Stimulated activated CD8-positive, alpha-beta memory T cell treated with anti-CD3 and anti-CD28 coated beads, Interleukin-7, amount 100 ng/mL, for 1 hour (primary cell): Measurements from ENCODE around the gene LRRC8D.

Experiments
- DNase-seq, 2 donors: peaks; one replicate each; pipeline ENCODE4 v3.0.0-alpha.2; 2020; ENCODE audit warnings: low read depth in 2 of 2

The LRRC8D gene

GRCh38 chr1:89941110-89941766 is 120.4 kb downstream of the LRRC8D start:
- no peak for DNase-seq

DNA sequence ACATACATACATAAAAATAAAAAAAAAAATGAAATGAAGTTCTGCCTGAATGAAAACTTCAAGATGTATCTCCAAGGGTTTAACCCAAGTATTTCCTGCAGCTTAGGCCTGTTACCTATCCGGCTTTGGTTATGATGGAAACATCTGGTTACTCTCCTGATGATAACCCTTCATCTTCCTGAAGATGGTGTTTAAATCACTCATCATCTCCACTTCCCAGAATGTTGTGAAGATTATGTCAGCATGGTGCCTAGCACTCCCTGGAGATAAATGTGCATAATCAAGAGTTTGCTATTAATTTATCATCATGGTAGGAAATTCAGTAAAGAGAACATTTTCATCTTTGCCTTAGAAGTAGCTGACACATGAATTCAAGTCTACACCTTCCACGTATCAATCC is 121.2 kb downstream of the LRRC8D start:
- DNase-seq: no peak

DNA sequence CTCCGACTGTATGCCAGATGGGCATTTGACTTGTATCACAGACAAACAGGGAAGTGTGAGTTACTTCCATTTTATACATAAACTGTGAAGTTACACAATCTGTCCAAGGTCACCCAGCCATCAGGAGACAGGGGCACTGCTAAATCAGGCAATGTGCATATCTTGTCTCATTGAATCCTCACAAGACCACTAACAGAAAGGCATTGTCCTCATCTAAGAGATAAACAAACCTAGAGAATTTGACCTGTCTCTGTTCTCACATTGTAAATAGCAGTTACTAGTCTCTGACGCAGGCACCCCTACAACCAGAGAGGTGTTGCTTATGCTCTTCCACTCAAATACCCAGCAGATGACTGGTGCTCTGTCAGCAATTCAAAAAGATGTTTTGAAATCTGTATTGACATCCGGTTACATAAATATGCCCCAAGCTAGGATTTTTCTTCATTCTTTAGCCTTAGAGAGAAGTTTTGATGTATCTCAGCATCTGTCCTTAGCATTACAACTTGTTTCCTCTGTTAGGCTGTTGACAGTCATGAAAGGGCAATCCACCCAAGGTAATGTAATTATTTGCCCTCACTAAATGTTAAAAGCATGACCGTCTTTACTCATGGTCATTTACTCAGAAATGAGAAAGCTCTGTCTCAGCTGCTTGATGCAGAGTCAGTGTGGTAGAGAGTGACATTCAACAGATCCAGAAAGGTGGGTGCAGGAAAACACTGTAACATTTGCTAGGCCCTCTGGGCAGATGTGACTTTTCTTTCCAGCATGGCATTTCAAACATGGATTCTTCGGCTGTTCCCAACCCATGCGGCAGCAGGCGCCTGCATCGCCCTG is 122.2 kb downstream of the LRRC8D start:
- no peak for DNase-seq

DNA sequence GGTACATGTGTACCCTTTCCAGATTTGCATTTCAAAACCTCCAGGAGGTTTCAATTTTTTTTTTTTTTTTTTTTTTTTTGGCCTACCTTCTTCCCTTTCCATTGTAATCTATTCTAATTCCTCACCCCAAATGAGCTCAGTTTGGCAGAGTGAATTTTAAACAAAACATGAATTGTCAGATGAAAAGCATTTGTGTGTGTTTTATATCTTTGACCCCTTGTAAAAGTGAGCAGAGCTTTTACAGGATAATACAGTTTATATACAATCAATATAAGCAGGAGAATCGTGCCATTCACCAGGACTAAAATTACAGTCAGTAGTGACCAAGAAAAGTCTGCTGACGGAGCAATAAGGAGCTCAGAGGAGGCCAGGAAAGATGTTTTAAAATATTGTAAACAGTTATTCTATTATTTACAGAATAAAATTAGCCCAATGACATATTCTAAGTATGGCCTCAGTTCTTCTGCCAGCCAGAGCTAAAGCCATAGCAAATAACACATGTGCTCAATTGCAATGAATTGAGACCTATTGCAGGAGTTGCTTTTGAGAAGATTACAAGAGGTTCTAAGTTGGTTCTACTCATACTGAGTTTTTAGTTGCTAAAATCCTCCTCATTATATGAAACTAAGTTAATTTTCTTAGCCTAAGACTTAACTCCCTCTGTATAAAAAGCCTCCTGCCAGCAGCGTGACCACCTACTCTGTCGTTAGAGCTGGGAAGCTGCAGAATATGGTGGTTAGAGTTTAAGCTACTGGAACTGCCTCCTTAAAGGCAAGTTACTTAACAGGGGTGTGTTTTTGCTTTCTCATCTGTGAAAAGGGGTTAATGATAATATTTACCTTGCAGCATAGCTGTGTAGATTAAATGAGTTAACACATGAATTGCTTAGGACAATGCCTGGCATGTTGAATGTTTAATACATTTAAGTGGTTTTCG is 123.3 kb downstream of the LRRC8D start:
- DNase-seq: no peak

DNA sequence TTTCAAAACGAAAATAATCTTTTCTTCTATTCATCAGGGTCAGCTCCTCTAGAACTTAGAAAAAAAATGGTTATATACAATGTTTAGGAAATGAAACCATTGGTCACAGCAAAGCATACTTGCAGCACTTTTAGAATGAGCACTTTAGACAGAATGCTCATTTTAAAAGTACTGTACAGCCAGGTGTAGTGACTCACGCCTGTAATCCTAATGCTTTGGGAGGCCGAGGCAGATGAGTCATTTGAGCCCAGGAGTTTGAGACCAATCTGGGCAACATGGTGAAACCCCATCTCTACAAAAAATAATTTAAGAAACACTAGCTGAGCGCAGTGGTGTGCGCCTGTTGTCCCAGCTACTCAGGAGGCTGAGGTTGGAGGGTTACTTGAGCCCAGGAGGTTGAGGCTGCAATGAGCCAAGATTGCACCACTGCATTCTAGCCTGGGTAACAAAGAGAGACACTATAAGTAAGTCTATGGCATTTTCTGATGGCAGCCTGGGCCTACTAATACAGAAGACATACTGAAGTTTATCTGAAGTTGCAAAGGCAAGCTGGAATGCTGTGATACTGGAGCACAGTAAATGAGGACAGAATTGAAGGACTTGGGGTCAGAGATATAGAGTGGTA is 125.1 kb downstream of the LRRC8D start:
- no peak for DNase-seq

DNA sequence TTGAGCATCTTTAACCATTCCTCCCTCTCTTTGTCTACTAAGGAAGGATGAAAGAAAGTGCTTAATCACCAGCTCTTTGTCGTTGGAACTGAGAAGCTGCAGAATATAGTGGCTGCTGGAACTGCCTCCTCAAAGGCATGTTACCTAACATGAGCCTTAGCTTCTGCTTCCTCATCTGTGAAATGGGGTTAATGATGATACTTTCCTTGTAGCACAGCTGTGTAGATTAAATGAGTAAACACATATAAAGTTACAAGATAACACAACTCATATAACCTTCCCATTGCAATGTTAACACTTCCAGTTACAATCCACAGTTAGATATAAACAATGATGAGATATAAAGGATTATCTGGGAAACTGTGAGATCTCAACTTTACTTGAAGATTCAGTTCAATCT is 125.7 kb downstream of the LRRC8D start:
- DNase-seq: no peak

DNA sequence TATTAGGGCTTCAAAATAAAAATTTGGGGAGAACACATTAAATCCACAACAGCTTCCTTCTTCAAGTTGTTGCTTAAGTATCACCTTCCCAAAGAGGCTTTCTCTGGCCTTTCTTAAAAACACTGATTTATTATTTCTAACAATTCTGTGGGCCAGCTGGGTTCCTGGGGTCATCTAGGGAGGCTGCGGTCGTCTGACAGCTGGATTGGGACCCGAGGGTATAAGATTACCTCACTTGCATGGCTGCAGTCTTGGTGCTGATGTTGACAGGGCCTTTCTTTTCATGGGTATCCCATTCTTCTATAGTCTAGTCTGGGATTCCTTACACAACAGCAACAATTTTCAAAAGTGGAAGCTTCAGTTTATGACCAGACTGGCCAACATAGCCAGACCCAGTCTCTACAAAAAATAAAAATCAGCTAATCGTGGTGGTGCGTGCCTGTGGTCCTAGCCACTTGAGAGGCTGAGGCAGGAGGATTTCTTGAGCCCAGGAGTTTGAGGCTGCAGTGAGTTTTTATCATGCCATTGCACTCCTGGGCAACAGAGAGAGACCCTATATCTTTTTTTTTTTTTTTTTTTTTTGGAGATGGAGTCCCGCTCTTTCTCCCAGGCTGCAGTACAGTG is 128.0 kb downstream of the LRRC8D start:
- DNase-seq: no peak

DNA sequence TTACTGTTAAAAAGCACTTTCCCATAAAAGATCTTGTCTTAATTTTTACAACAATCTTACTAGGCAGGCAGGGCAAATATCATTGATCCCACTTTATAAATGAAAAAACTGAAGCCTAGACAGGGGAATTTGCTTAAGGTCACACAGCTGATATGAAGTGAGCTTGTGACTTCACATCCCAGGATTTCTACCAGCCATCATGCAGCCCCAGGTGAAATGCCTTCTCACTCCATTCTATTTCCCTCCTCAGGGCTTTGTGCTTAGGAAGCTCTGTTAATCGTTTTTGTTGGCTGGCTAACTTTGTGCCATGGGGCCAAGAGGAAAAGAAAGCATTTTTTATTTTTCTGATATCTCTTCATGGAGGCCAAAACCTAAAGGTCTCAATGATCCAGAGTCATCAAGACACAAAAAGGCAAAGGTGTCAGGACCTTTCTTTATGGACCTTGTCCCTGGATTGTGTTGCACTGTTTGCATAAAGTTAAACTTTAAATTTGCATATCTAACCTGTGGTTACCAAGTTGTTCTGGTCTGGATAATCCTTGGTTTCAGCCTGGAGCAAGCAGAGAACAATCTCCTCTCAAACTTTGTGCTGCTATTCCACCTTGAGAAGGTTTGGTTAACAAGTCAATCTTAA is 129.3 kb downstream of the LRRC8D start:
- DNase-seq: no peak

- no peak for DNase-seq
Measured at GRCh38 chr1:89950703-89951102, 129.9 kb downstream of the LRRC8D start.

DNA sequence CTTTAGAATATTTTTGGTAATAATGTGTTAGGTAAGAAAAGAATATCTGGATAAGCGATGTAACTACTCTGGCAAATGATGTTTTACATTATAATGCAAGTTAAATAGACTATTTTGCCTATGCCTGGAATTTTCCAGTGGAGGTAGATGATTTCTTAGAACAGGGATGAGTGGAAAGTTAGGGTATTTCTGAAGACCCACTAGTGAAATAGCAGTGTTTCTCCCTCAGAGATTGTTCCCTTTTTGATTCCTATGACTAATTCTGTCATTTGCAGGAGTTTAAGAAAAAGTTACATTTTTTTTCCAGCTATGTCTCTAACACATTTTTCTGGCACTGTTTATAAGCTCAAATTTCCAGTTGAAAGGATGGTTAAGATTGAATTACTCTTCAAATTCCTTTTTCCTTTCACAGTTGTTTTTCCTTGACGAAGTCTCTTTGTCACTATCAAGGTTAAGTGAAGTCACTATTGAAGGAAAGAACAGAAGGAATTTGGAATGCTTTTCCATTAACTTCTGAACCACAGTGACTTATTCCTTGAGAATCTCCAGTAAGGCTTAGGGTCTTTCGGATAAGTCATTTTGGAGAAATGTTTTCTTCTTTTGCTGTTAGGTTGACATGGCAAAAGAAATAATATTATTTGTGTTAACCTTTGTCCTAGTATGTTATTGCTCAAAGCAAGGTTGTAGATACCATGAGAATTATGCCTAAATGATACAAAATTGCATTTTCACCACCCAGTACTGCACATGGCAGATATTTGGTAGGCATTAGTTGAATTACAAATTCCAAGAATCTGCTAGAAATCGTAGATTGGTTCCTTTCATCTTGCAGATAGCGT is 131.2 kb downstream of the LRRC8D start:
- DNase-seq: no peak

DNA sequence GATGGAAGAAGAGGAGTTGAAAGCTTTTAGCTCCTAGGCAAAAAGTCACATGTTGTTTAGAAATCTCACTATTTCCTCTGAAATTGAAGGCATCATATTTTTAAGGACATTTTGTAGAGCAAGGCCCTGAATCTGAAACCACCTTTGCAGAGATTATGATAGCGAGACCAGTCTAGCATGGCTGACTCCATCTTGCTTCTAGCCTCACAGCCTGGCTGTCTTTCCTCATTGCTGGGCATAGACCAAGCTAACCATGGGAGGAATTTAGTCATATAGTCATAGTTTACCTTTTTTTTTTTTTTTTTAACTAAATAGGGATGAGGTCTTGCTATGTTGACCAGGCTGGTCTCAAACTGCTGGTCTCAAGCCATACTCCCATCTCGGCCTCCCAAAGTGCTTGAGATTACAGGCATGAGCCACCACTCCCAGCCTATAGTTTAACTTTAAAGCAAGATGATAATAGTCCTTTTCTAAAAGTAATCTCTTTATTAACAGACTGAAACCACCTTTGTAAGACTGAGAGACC is 131.8 kb downstream of the LRRC8D start:
- DNase-seq: no peak

DNA sequence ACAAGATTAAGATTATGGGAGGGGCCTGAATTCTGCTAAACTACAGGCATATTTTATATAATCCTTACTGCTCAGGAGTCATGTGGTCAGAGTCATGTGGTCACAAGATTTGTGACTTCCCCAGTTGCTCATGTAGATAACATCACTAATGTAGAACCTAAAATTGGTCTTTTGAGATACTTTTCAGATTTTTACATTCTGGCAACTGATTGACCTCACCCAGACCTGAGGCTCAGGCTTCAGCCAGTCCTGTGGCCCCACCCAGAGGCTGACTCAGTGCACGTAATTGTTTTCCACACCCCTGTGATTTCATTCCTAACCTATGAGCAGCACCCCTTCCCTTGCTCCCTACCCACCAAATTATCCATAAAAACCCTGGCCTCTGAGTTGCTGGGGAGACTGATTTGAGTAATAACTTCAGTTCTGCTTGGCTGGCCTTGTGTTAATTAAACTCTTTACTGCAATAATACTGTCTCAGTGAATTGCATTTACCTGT is 132.3 kb downstream of the LRRC8D start:
- no peak for DNase-seq

- no peak for DNase-seq
Measured at GRCh38 chr1:89953929-89954328, 133.1 kb downstream of the LRRC8D start.

GRCh38 chr1:89954401-89954800 is 133.6 kb downstream of the LRRC8D start:
- no peak for DNase-seq

DNA sequence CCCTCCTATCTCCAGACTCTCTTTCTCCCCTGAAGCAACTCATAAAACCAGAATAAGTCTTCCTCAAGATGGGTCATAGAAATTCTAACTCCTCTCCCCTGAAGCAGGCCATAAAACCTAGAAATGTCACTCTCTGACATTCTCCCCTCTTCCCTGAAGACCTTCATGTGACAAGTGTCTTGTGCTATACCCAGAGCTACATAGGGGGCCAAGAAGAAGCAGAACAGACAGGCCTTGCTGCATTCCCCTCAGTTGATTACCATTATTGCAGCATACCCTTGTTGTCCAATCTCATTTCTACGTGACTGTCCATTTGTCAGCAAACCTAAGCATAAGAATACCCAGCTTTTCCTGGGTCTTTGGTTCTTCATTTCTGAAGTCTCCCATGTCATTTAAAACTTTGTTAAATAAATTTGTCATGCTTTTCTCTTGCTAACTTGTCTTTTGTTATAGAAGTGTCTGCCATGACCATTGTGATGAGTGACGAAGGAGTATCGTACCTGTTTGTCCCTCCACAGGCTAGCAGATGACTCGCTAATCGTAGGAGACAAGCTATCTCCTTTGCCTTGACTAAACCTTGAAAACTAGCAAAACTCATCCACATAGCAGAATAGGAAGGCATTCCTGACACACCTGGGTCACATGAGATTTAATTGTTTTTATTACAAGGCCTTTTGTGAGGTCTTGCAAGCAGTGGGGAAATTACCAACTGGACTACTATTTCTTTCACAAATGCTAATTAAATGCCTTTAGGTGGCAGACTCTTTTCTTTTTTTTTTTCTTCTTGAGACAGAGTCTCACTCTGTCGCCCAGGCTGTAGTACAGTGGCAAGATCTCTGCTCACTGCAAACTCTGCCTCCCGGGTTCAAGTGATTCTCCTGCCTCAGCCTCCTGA is 134.7 kb downstream of the LRRC8D start:
- DNase-seq: no peak

DNA sequence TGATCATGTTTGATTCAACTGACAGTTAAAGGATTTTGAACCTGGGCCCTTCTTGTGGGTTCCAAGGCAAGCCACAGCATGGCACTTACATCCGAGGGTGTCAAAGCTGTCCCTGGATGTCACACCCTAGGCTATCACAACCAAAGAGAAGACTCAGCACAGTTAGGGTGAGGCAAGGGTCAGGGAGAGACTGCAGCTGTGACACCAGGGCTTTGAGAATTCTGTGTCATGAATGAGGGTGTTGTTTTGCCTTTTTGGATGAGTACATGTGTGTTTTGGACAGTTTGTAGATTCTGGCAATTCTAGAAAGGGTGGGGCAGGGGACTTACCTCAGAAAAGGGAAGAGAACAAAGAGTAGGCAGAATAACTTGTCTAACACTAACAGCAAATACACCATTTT is 136.3 kb downstream of the LRRC8D start:
- DNase-seq: no peak

DNA sequence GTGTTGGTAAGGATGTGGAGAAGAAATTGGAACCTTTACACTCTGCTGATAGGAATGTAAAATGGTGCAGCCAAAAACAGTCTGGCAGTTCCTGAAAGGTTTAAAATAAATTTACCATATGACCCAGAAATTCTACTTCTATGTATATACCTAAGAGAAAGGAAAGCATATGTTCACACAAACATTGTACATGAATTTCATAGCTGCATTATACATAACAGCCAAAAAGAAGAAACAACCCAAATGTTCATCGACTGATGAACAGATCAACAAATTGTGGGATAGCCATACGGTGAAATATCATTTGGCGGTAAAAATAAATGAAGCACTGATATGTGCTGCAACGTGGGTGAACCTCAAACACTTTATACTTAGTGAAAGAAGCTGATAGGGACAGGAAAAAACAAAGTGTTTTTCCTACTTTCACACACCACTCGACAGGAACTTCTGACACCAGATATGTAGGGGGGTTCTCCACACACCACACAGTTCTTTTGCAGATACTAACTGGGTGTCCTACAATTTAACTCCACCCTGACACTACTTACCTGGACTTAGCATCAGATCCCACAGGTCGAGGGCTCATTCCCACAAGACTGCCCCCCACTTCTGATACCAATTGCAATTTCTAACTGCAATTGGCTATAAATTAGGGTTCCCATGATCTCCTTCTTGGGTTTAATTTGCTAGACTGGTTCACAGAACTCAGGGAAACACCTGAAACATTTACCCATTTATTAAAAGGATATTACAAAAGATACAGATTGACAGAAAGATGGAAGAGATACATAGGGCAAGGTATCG is 138.2 kb downstream of the LRRC8D start:
- DNase-seq: no peak

- DNase-seq: no peak
Measured at GRCh38 chr1:89959719-89960118, 138.9 kb downstream of the LRRC8D start.
